Activated CD4-positive, CD25-positive, alpha-beta regulatory T cell (primary cell): Measurements from ENCODE around the gene AKNA.

Experiments used
- DNase-seq, 4 experiments: peaks; one replicate each; lab custom pipeline; 2025; lab: John Stamatoyannopoulos, UW

Gene AKNA

DNA sequence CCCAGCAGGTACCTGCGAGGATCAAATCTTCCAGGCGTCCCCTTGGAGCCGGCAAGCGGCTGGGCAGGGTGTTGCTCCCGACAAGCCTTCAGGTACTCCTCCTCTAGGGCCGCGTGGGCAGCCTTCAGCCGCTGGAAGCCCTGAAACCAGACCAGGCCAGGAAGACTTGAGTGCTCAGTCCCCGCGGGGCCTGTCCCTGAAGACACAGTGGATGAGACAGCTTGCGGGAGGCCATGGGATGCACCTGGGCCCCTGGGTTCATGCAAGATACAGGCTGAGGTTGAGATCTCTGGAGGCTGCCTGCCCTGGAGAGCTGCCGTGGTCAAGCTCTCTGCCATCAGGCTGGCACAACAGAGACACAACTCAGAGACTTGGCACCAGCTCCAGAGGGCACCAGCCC, 25.4 kb downstream of the AKNA start:
- DNase-seq, result no peak

GRCh38 chr9:114361542-114361941, 26.2 kb downstream of the AKNA start:
- DNase-seq, result no peak

- DNase-seq, result no peak
Observed at GRCh38 chr9:114359801-114360200, 28.0 kb downstream of the AKNA start.

DNA sequence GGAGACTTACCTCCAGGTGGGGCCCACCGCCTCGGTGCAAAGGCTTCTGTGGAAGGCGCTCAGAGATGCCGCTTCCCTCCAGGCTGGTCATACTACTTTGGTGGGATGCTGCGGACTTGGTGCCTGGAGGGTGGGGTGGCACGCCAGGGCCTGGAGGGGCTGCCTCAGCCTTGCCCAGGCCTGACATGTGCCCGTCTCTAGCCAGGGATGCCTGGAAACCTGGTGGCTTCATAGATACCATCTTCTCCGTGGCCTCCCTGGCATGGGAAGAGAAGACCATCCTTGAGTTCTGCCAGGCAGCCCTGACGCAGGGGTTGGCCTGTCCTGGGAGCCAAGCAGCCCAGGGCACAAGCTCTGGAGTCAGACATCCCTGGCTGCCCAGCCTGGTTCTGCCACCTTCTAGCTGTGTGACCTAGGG, 29.9 kb downstream of the AKNA start:
- DNase-seq, result no peak

- no peak for DNase-seq
Observed at GRCh38 chr9:114357360-114357759, 30.4 kb downstream of the AKNA start.

DNA sequence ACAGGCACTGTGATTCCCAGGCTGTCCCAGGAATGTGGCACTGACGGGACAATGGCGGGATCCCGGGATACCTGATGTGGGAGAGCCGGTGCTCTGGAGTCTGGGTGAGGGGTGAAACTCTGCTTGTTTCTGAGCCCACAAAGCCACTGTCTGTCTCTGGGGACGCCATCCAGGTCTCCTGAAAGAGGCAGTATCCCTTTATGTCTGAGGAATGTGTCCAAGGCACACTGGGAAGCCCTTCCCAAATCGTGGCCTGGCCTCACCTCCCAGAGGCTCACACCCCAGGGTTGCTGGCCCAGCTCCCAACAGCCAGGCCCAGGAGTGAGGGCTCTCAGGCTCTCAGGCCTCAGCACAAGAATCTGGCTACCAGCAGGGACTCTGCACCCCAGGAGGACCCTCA, 31.0 kb downstream of the AKNA start:
- DNase-seq, result no peak

DNA sequence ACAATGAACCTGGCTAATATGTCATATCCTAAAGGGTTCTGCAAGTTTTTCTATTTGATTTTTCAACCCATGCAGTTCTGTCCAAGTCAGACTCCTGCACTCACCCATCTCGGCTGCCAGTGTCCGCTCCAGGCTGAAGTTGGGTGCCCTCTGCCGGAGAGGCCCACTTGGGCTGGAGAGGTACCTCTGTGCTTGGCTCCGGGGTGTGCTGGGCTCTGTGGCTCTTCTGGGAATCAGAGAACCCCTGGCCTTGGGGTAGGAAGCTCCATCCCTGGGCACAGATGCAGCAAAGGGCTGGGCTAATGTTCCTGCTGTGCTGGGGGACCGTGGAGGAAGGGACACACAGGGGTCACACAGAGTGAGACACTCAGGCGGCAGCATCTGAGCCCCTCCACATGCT, 32.0 kb downstream of the AKNA start:
- DNase-seq, result no peak

DNA sequence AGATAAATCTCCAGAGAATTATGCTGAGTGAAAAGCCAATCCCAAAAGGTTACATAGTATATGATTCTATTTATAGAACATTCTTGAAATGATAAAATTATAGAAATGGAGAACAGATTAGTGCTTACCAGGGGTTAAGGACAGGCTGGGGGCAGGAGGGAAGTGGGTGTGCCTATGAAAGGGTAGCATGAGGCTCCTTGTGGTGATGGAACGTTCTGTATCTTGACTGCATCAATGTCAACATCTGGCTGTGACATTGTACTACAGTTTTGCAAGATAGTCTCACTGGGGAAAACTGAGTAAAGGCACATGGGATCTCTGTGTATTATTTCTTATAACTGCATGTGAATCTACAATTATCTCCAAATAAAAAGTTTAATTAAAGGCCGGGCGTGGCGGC, 35.9 kb downstream of the AKNA start:
- DNase-seq, result no peak

- no peak for DNase-seq
Observed at GRCh38 chr9:114350636-114351401, 37.0 kb downstream of the AKNA start.

- DNase-seq, result no peak
Observed at GRCh38 chr9:114349713-114350480, 37.9 kb downstream of the AKNA start.

DNA sequence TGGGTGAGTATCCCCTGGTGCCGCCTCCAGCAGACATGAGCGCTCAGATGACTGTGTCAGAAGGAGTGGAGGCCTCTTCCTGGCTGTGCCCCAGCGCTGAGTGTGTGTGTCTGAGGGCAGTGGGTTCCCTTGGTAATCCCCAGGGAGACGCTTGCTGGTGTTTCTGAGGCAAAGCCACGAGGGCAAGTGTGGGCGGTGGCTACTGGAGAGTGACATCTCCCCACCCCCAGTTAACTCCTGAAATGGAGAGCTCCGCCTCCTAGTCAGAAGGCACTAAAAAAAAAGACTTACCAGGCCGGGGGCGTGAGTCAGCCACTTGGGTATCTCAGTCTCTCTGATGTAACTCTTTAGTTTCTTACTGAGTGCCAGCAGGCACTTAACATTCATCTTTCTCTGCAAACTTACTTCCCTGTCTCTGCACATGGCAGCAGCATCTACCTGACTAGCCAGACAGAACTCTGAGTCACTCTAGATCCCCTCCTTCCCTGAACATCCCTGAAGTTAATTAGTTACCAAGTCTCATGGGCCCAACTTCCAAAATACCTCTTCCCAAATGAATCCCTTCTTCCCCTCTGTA, 38.8 kb downstream of the AKNA start:
- peak in 3 of 4 experiments; percentile 29 to 68 (median 41) for DNase-seq

- DNase-seq, result no peak
Observed at GRCh38 chr9:114348261-114348905, 39.4 kb downstream of the AKNA start.

GRCh38 chr9:114347675-114348074, 40.1 kb downstream of the AKNA start:
- DNase-seq, result no peak

DNA sequence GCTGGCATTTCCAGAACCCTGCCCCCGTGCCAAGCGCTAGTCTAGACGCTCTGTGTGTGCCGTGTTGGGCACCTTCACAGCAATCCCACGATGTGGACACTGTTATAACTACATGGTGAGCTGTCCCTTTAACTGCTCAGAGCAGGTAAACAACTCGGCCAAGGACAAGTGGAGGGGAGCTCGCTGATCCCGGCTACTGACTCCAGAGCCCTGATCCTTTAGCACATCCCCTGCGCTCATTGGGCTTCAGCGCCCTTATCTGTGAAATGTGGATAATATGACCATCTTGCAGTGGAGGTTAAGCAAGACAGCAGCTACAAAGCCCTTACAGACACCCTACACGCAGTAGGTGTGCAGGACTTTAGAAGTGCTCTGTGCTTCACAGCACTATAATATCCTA, 41.6 kb downstream of the AKNA start:
- no peak for DNase-seq

DNA sequence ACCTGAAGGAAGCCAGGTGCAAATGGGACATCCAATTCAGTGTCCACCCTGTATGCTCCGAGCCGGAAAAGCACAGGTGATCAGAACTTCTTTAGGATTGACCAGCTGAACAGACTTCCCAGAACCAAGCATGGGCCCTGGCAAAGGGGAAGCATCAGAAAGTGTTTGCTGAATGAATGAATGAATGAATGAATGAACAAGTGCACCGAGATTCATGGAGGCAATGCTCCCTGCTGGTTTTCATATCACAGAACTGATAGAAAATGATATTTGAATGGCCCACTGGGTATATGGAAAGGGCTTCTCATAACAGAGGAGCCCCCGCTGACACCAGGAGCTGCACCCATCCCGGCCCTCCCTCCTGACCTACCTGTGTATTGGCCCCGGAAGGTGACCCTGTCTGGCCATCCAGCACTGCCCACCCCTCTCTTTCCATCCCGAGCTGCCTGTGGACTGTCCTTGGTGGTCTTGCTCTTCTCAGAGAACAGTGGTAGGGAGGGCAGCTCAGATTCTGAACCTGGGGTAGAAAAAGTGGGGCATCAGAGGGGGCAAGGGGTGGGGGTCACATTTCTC, 42.2 kb downstream of the AKNA start:
- DNase-seq, result no peak

DNA sequence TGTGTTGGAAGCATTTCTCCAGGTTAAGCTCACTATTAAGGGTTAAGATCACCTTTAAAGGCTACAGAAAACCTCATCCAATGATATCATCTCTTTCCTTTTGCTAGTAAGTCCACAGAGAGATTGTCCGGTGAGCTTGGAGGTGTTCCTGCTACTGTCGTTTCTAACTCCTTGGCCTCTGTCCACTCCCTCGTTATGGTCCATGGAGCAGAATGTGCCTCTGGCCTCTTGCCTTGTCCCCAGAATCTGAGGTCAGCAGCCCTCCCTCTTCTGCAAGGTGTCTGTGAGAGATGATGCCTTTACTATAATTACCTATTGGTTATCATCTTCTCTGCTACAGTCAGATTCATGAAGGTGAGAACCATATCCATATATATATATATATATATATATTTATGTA, 43.1 kb downstream of the AKNA start:
- no peak for DNase-seq

DNA sequence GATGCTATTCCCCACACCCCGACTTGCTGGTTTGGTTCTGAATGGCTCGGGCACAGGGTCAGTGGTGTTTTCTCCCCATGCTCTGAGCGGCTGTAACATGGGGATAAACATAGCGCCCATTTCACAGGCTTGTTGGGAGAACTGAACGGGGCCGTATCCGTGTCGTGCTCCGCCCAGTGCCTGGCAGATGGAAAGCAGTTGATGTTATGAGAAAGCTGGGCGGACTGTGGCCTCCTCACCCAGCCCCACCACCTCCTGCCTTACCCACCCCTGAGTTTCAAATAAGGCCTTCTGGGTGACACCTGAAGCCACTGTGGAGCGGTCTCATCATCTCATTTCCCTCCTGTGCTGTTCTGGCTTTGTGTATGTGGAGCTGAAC, 43.6 kb downstream of the AKNA start:
- no peak for DNase-seq

- DNase-seq, result no peak
Observed at GRCh38 chr9:114343471-114344187, 44.2 kb downstream of the AKNA start.

- DNase-seq, result no peak
Observed at GRCh38 chr9:114342755-114343440, 44.9 kb downstream of the AKNA start.

DNA sequence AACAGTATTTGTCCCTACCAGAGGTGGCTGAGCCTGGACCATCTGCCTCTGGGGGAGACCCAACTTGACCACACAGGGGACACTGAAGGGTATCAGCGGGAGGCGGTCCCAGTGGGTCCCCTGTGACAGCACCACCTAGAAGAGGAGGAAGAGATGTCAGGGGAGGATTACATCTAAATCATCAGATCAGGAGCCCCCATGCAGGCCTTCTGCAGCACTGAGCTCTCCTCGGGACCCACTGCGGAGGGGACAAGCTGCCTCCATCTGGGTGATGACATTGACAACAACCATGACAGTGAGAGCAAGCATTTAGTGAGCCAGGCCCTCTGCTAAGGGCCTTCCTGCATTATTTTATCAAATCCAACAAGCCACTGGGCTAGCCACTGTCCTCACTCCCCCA, 45.8 kb downstream of the AKNA start:
- no peak for DNase-seq
